Eye (tissue), 1 donor: ENCODE measurements around the gene MAP2K5.

Source experiments
- DNase-seq: peaks from one replicate; pipeline ENCODE4 v3.0.0-alpha.2; 2015

MAP2K5 gene

GRCh38 chr15:67542420-67543347, at the start of gene MAP2K5:
TSS of gene MAP2K5 (plus strand) at chr15:67542703. CDS start at chr15:67543336, 633 bp downstream.
- DNase-seq: peak; percentile 88

- DNase-seq: no peak
Measured at GRCh38 chr15:67495585-67495984, 46.9 kb upstream of the MAP2K5 start.

GRCh38 chr15:67501177-67501835, 41.2 kb upstream of the MAP2K5 start:
- no peak for DNase-seq

GRCh38 chr15:67501836-67502461, 40.6 kb upstream of the MAP2K5 start:
- DNase-seq: peak; percentile 80

GRCh38 chr15:67504056-67504455, 38.4 kb upstream of the MAP2K5 start:
- no peak for DNase-seq

GRCh38 chr15:67504796-67505195, 37.7 kb upstream of the MAP2K5 start:
- DNase-seq: no peak

- DNase-seq: no peak
Measured at GRCh38 chr15:67505675-67506572, 36.6 kb upstream of the MAP2K5 start.

GRCh38 chr15:67506775-67507747, 35.4 kb upstream of the MAP2K5 start:
- DNase-seq: no peak

- no peak for DNase-seq
Measured at GRCh38 chr15:67508407-67508806, 34.1 kb upstream of the MAP2K5 start.

- DNase-seq: no peak
Measured at GRCh38 chr15:67509918-67510317, 32.6 kb upstream of the MAP2K5 start.

GRCh38 chr15:67510597-67511190, 31.8 kb upstream of the MAP2K5 start:
- DNase-seq: peak; percentile 42

- no peak for DNase-seq
Measured at GRCh38 chr15:67511606-67512005, 30.9 kb upstream of the MAP2K5 start.

- DNase-seq: no peak
Measured at GRCh38 chr15:67512140-67512539, 30.4 kb upstream of the MAP2K5 start.

GRCh38 chr15:67512933-67513714, 29.4 kb upstream of the MAP2K5 start:
- DNase-seq: no peak

- DNase-seq: no peak
Measured at GRCh38 chr15:67515090-67515489, 27.4 kb upstream of the MAP2K5 start.

GRCh38 chr15:67515557-67515956, 26.9 kb upstream of the MAP2K5 start:
- DNase-seq: no peak

- no peak for DNase-seq
Measured at GRCh38 chr15:67520321-67521028, 22.0 kb upstream of the MAP2K5 start.

- peak; percentile 92 for DNase-seq
Measured at GRCh38 chr15:67521029-67521782, 21.3 kb upstream of the MAP2K5 start, which contains the start of gene C15orf61. TSS of gene C15orf61 (plus strand) at chr15:67521131. CDS start at chr15:67521249, 118 bp downstream.
